ENCODE data around the gene AFAP1. TPM values are rescaled to one million over a fixed set of nuclear protein-coding genes. Genes with fewer than 3 reads are reported as not detected.

Gene AFAP1
- polyA plus RNA-seq, 2 donors: 2.0 to 4.0 TPM

- 70 to 75% methylated on average over 15 of the region's 15 CpGs for WGBS, 2 donors
- no peak overlapping the region for H3K4me3 ChIP-seq (ENCODE audit: low read depth in 1 of 2, low read length in 2 of 2)
- H3K27me3 ChIP-seq (ENCODE audit: control insufficient read depth in 1 of 2, insufficient read depth in 2 of 2, low read length in 2 of 2): no peaks in the 10 kb centered on the region
- H3K36me3 ChIP-seq (ENCODE audit: control insufficient read depth in 2 of 2, insufficient read depth in 2 of 2, low read length in 1 of 2): no peaks in the 10 kb centered on the region
- peaks cover 0 to 2% of the 10 kb centered on the region in 2 donors for H3K4me1 ChIP-seq (ENCODE audit: control insufficient read depth in 2 of 2, insufficient read depth in 2 of 2, low read length in 1 of 2)
- H3K9me3 ChIP-seq (ENCODE audit: control insufficient read depth in 2 of 2, insufficient read depth in 1 of 2, low read depth in 1 of 2, low read length in 1 of 2): peaks cover 0 to 2% of the 10 kb centered on the region in 2 donors
- no peak overlapping the region for H3K27ac ChIP-seq (ENCODE audit: low read depth in 2 of 2, low read length in 1 of 2)
Observed at GRCh38 chr4:7708981-7709380, 230.7 kb downstream of the AFAP1 start.

Other genes with a start within 250 kb of the AFAP1 start
- gene ABLIM2, start 219.0 kb upstream of the AFAP1 start, polyA plus RNA-seq: 10 to 100 TPM; 12.4 to 14.4 TPM